Ovary (tissue), 3 donors: ENCODE data around the gene CTBP1.

Experiments
- CTCF ChIP-seq, 3 donors: fragments of 450-650 bp in 2 of 3; fragments of 200-600 bp in 1 of 3; IDR thresholded peaks; one replicate each; pipeline versions ENCODE4 v1.5.1 to v1.8.0; 2016 to 2022; ENCODE audit warnings: antibody characterized with exemption in 3 of 3, mild to moderate bottlenecking in 1 of 3
- POLR2A ChIP-seq: fragments of 450-650 bp; IDR thresholded peaks from one replicate; pipeline ENCODE4 v1.6.1; 2017; ENCODE audit warnings: antibody characterized with exemption, mild to moderate bottlenecking, moderate library complexity
- donor health status: DM: no; HTN: no; CAD: no.

DNA sequence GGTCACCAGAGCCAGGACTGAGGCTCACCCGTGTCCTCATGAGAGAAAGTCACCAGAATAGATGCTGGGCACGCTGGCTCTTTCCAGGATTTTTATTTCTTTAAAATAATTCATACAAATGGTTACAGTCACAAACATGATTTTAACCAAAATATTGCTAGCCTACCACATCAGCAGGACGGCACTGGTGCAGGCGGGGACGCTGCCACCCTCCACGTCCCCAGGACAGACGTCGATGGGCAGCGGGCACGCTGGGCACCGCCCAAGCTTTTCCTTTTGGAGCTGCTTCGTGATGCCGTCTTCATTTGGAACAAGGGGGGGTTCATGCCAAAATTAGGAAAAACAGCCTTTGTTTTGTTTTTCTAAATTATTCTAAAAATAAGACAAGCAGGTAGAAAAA is 37.6 kb downstream of the CTBP1 start:
- no peak for TF ChIP-seq POLR2A
- no peak for TF ChIP-seq CTCF (IDR thresholded peaks at IDR 0.05)
